ENCODE measurements around the gene DNAJC11.
"Not testable (repeated sequence)": the region's sequence is repeated elsewhere in the genome, so short reads cannot be mapped to it uniquely, and the experiment has no call there.

DNAJC11 gene

DNA sequence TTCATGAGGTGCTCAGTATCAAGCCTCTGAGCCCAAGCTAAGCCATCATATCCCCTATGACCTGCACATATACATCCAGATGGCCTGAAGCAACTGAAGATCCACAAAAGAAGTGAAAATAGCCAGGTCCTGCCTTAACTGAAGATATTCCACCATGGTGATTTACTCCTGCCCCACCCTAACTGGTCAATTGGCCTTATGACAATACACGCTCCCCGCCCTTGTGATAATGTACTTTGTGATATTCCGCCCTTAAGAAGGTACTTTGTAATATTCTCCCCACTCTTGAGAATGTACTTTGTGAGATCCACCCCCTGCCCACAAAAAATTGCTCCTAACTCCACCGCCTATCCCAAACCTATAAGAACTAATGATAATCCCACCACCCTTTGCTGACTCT is 1.7 kb downstream of the DNAJC11 start:
- Histone ChIP-seq H3K4me3 (ENCODE audit: low read depth in 1 of 2, low read length in 2 of 2) (peak overlapping the region; percentile 32 to 87), H3K4me1 (ENCODE audit: control insufficient read depth in 1 of 2, insufficient read depth in 2 of 2, low read length in 2 of 2) (peaks cover 9 to 16% of the 10 kb centered on the region in 2 donors)
- H3K27me3 ChIP-seq (ENCODE audit: control insufficient read depth in 1 of 2, insufficient read depth in 2 of 2, low read length in 2 of 2); H3K9ac ChIP-seq (ENCODE audit: low read depth in 1 of 2, low read length in 2 of 2); H3K9me3 ChIP-seq (ENCODE audit: control insufficient read depth in 1 of 2, low read length in 2 of 2); H3K36me3 ChIP-seq (ENCODE audit: control insufficient read depth in 1 of 2, insufficient read depth in 2 of 2, low read length in 2 of 2); H3K27ac ChIP-seq (ENCODE audit: low read depth, low read length): not testable (repeated sequence)

DNA sequence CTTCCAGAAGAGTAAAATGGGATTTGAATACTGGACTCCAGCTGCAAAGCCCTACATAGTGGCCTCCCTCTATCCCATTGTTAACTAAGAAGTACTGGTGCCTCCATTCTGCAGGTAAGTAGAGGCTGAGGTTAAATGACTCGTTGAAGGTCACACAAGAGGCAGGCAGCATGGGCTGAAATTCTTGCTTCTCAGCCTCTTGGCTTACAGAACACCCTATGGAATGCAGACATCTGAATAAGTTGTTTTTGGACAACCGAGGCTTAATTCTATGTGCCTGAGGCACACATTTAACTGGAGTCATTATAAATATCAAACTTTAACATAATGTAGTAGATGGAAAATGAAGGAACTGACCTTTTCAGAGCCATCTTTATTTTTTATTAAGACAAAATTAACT is 5.7 kb downstream of the DNAJC11 start:
- H3K27ac ChIP-seq (ENCODE audit: low read depth, low read length): no peak overlapping the region
- no peak overlapping the region for H3K4me3 ChIP-seq (ENCODE audit: low read depth in 1 of 2, low read length in 2 of 2)
- peaks cover 0 to 11% of the 10 kb centered on the region in 2 donors for H3K36me3 ChIP-seq (ENCODE audit: control insufficient read depth in 1 of 2, insufficient read depth in 2 of 2, low read length in 2 of 2)
- H3K27me3 ChIP-seq (ENCODE audit: control insufficient read depth in 1 of 2, insufficient read depth in 2 of 2, low read length in 2 of 2): no peaks in the 10 kb centered on the region
- no peaks in the 10 kb centered on the region for H3K9me3 ChIP-seq (ENCODE audit: control insufficient read depth in 1 of 2, low read length in 2 of 2)
- H3K4me1 ChIP-seq (ENCODE audit: control insufficient read depth in 1 of 2, insufficient read depth in 2 of 2, low read length in 2 of 2): peaks cover 7 to 13% of the 10 kb centered on the region in 2 donors
- no peak overlapping the region for H3K9ac ChIP-seq (ENCODE audit: low read depth in 1 of 2, low read length in 2 of 2)

DNA sequence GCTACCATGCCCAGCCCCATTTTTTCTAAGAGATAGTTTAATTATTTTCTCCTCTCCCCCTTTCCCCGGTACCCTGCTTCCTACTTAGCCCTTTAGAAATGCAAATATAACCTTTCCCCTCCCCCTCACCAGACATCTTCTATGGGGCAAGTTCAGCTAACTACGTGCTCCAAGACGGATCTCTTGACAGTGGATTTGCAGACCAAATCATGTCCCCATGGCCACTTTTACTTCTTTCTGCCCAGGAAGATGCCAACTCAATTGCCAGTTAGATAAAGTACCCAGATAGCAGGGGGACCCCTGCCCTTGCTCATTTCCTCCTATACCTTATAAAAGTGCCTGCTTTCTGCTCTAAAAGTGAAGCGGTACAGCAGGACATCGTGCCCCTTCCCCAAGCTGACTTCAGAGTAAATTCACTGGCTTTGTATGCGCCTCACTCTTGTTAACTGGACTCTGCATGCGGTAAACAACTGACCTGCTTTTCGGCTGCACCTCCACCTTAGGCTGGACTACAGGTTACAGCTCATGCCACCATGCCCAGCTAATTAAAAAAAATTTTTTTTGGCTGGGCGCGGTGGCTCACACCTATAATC is 7.4 kb downstream of the DNAJC11 start:
- no peak overlapping the region for H3K4me3 ChIP-seq (ENCODE audit: low read depth in 1 of 2, low read length in 2 of 2)
- no peaks in the 10 kb centered on the region for H3K4me1 ChIP-seq (ENCODE audit: control insufficient read depth in 1 of 2, insufficient read depth in 2 of 2, low read length in 2 of 2)
- peaks cover 0 to 11% of the 10 kb centered on the region in 2 donors for H3K36me3 ChIP-seq (ENCODE audit: control insufficient read depth in 1 of 2, insufficient read depth in 2 of 2, low read length in 2 of 2)
- no peak overlapping the region for H3K27ac ChIP-seq (ENCODE audit: low read depth, low read length)
- H3K27me3 ChIP-seq (ENCODE audit: control insufficient read depth in 1 of 2, insufficient read depth in 2 of 2, low read length in 2 of 2): no peaks in the 10 kb centered on the region
- no peaks in the 10 kb centered on the region for H3K9me3 ChIP-seq (ENCODE audit: control insufficient read depth in 1 of 2, low read length in 2 of 2)
- no peak overlapping the region for H3K9ac ChIP-seq (ENCODE audit: low read depth in 1 of 2, low read length in 2 of 2)

DNA sequence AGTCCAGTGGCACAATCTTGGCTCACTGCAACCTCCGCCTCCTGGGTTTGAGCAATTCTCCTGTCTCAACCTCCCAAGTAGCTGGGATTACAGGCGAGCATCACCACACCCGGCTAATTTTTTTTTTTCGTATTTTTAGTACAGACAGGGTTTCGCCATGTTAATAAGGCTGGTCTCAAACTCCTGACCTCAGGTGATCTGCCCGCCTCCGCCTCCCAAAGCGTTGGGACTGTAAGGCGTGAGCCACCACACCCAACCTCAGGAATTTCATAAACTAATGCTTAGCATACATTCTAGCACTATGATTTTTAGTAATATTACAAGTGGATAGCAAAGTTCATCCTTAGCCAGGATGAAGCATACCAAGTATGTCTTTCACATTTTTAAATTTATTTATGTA is 8.7 kb downstream of the DNAJC11 start:
- no peaks in the 10 kb centered on the region for H3K9me3 ChIP-seq (ENCODE audit: control insufficient read depth in 1 of 2, low read length in 2 of 2)
- no peaks in the 10 kb centered on the region for H3K4me1 ChIP-seq (ENCODE audit: control insufficient read depth in 1 of 2, insufficient read depth in 2 of 2, low read length in 2 of 2)
- H3K36me3 ChIP-seq (ENCODE audit: control insufficient read depth in 1 of 2, insufficient read depth in 2 of 2, low read length in 2 of 2): peaks cover 0 to 11% of the 10 kb centered on the region in 2 donors
- H3K27ac ChIP-seq (ENCODE audit: low read depth, low read length): no peak overlapping the region
- H3K27me3 ChIP-seq (ENCODE audit: control insufficient read depth in 1 of 2, insufficient read depth in 2 of 2, low read length in 2 of 2): no peaks in the 10 kb centered on the region
- no peak overlapping the region for H3K4me3 ChIP-seq (ENCODE audit: low read depth in 1 of 2, low read length in 2 of 2)
- no peak overlapping the region for H3K9ac ChIP-seq (ENCODE audit: low read depth in 1 of 2, low read length in 2 of 2)

DNA sequence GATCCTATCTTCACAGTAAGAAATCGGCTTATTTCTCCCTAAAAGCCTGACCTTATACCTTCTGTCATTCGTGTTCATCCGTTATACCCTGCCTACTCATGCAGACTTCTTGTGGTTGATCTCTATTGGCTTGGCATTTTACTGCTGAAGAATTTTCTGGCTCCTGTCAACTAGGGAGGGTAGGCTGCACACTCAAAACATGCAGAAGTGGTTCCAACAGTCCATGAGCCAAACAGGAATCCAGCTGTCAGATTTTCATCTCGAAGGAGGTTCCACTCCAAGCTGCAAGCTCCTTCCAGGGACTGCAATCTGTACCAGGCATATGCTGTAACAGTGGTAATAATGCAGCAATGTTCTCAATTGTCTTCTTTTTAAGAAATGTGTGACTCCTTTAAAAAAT is 10.1 kb downstream of the DNAJC11 start:
- no peak overlapping the region for H3K27ac ChIP-seq (ENCODE audit: low read depth, low read length)
- no peaks in the 10 kb centered on the region for H3K9me3 ChIP-seq (ENCODE audit: control insufficient read depth in 1 of 2, low read length in 2 of 2)
- H3K27me3 ChIP-seq (ENCODE audit: control insufficient read depth in 1 of 2, insufficient read depth in 2 of 2, low read length in 2 of 2): no peaks in the 10 kb centered on the region
- H3K9ac ChIP-seq (ENCODE audit: low read depth in 1 of 2, low read length in 2 of 2): no peak overlapping the region
- H3K36me3 ChIP-seq (ENCODE audit: control insufficient read depth in 1 of 2, insufficient read depth in 2 of 2, low read length in 2 of 2): peaks cover 0 to 13% of the 10 kb centered on the region in 2 donors
- H3K4me3 ChIP-seq (ENCODE audit: low read depth in 1 of 2, low read length in 2 of 2): no peak overlapping the region
- H3K4me1 ChIP-seq (ENCODE audit: control insufficient read depth in 1 of 2, insufficient read depth in 2 of 2, low read length in 2 of 2): no peaks in the 10 kb centered on the region

DNA sequence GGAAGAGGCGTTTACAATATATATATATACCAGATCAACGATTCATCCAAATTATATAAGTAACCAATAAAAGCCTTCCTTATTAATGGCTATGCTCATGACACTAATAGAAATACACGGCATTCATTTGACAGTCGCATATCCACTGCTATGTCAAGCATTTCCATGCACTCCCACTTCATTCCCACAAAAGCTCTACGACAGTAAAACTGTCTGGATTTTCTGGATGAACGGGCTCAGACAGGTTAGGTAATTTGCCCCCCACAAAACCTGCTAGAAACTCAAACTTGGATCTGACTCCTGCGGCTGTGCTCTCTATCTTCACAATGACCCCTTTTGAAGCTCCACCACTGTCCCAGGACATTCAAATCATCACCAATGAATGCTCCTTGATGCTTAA is 11.4 kb downstream of the DNAJC11 start:
- no peak overlapping the region for H3K4me3 ChIP-seq (ENCODE audit: low read depth in 1 of 2, low read length in 2 of 2)
- H3K27ac ChIP-seq (ENCODE audit: low read depth, low read length): no peak overlapping the region

DNA sequence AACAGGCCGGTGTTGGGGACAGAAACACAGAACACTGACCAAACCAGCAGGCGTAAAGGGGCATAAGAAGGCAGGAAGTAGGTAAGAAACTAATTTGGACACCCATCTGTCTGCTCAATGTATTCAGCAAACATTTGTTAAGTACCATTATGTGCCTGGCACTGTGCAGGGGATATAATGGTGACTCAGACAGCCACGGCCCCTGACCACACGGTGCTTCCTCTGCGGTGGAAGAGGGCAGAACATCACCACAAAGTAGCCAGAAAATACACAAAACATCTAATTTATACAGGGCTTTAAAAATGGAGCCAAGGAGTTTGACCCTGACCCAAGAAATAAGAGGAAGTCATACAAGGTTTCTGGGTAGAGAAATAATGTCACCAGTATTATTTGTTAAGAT is 12.9 kb downstream of the DNAJC11 start:
- Histone ChIP-seq H3K36me3 (ENCODE audit: control insufficient read depth in 1 of 2, insufficient read depth in 2 of 2, low read length in 2 of 2) (peaks cover 0 to 12% of the 10 kb centered on the region in 2 donors), H3K27ac (ENCODE audit: low read depth, low read length) (no peak overlapping the region), H3K9me3 (ENCODE audit: control insufficient read depth in 1 of 2, low read length in 2 of 2) (no peaks in the 10 kb centered on the region), H3K4me1 (ENCODE audit: control insufficient read depth in 1 of 2, insufficient read depth in 2 of 2, low read length in 2 of 2) (no peaks in the 10 kb centered on the region), H3K27me3 (ENCODE audit: control insufficient read depth in 1 of 2, insufficient read depth in 2 of 2, low read length in 2 of 2) (no peaks in the 10 kb centered on the region), H3K9ac (ENCODE audit: low read depth in 1 of 2, low read length in 2 of 2) (no peak overlapping the region), H3K4me3 (ENCODE audit: low read depth in 1 of 2, low read length in 2 of 2) (no peak overlapping the region)

More for the DNA sequence above, 11.4 kb downstream of the DNAJC11 start:
- Histone ChIP-seq H3K36me3 (ENCODE audit: control insufficient read depth in 1 of 2, insufficient read depth in 2 of 2, low read length in 2 of 2) (peaks cover 0 to 12% of the 10 kb centered on the region in 2 donors), H3K4me1 (ENCODE audit: control insufficient read depth in 1 of 2, insufficient read depth in 2 of 2, low read length in 2 of 2) (no peaks in the 10 kb centered on the region), H3K9me3 (ENCODE audit: control insufficient read depth in 1 of 2, low read length in 2 of 2) (no peaks in the 10 kb centered on the region), H3K27me3 (ENCODE audit: control insufficient read depth in 1 of 2, insufficient read depth in 2 of 2, low read length in 2 of 2) (no peaks in the 10 kb centered on the region), H3K9ac (ENCODE audit: low read depth in 1 of 2, low read length in 2 of 2) (no peak overlapping the region)

DNA sequence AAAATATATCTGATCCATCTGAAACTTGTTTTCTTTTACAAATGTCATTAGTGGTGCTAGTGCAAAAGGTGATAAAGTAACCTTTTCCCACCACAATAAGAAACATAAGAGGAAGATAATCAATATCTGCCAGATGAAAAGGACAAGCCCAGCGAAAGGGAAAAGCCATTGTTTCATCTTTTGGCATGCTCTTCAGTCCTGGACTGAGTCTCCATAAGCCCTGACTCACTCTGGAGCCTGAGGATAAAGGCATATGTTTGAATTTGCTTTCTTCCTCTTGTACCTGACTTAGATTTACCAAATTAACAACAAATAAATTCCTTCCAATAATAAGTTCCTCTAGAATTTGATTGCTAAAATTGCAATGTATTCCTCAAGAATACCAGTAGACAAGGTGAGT is 13.6 kb downstream of the DNAJC11 start:
- no peak overlapping the region for H3K27ac ChIP-seq (ENCODE audit: low read depth, low read length)
- no peaks in the 10 kb centered on the region for H3K9me3 ChIP-seq (ENCODE audit: control insufficient read depth in 1 of 2, low read length in 2 of 2)
- H3K36me3 ChIP-seq (ENCODE audit: control insufficient read depth in 1 of 2, insufficient read depth in 2 of 2, low read length in 2 of 2): peaks cover 0 to 16% of the 10 kb centered on the region in 2 donors
- H3K4me3 ChIP-seq (ENCODE audit: low read depth in 1 of 2, low read length in 2 of 2): no peak overlapping the region
- no peaks in the 10 kb centered on the region for H3K4me1 ChIP-seq (ENCODE audit: control insufficient read depth in 1 of 2, insufficient read depth in 2 of 2, low read length in 2 of 2)
- no peaks in the 10 kb centered on the region for H3K27me3 ChIP-seq (ENCODE audit: control insufficient read depth in 1 of 2, insufficient read depth in 2 of 2, low read length in 2 of 2)
- H3K9ac ChIP-seq (ENCODE audit: low read depth in 1 of 2, low read length in 2 of 2): no peak overlapping the region

DNA sequence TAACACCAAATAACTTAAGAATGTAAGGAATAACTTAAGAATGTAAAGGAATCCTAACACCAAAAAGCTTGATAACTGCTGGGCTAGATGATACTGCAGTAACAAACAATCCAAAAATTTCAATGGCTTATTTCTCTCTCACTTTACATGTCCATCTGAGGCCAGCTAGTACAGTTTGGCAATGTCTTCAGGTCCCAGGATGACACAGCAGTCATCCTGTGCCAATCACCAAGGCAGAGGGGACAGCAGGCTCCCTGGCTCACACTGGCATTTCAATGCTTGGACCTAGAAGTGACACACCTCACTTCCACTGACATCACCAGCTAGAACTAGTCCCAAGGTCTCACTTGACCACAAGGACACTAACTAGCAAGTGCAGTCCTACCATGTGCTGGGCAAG is 15.3 kb downstream of the DNAJC11 start:
- H3K9me3 ChIP-seq (ENCODE audit: control insufficient read depth in 1 of 2, low read length in 2 of 2): no peaks in the 10 kb centered on the region
- H3K4me3 ChIP-seq (ENCODE audit: low read depth in 1 of 2, low read length in 2 of 2): no peak overlapping the region
- H3K27ac ChIP-seq (ENCODE audit: low read depth, low read length): no peak overlapping the region
- no peaks in the 10 kb centered on the region for H3K4me1 ChIP-seq (ENCODE audit: control insufficient read depth in 1 of 2, insufficient read depth in 2 of 2, low read length in 2 of 2)
- no peaks in the 10 kb centered on the region for H3K27me3 ChIP-seq (ENCODE audit: control insufficient read depth in 1 of 2, insufficient read depth in 2 of 2, low read length in 2 of 2)
- H3K36me3 ChIP-seq (ENCODE audit: control insufficient read depth in 1 of 2, insufficient read depth in 2 of 2, low read length in 2 of 2): peaks cover 0 to 18% of the 10 kb centered on the region in 2 donors
- no peak overlapping the region for H3K9ac ChIP-seq (ENCODE audit: low read depth in 1 of 2, low read length in 2 of 2)

DNA sequence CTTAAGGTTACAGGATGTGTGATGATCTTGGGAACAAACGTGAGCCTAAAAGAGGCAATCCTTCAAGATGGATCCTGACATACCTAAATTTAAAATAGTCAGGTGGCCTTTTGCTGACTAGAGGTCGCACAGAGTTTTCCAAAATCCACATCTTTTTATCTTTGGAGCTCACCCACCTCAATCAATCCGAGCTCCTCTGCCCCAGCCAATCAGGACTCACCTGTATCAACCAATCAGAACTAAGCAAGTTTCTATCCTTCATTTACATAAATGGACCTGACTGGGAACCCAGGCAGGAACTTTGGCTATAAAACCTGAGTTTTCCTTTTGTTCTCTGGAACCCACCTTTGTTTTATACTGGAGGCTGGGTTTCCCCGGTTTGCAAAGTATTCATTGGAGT is 16.2 kb downstream of the DNAJC11 start:
- H3K27ac ChIP-seq (ENCODE audit: low read depth, low read length): no peak overlapping the region
- no peaks in the 10 kb centered on the region for H3K4me1 ChIP-seq (ENCODE audit: control insufficient read depth in 1 of 2, insufficient read depth in 2 of 2, low read length in 2 of 2)
- H3K36me3 ChIP-seq (ENCODE audit: control insufficient read depth in 1 of 2, insufficient read depth in 2 of 2, low read length in 2 of 2): peaks cover 0 to 19% of the 10 kb centered on the region in 2 donors

DNA sequence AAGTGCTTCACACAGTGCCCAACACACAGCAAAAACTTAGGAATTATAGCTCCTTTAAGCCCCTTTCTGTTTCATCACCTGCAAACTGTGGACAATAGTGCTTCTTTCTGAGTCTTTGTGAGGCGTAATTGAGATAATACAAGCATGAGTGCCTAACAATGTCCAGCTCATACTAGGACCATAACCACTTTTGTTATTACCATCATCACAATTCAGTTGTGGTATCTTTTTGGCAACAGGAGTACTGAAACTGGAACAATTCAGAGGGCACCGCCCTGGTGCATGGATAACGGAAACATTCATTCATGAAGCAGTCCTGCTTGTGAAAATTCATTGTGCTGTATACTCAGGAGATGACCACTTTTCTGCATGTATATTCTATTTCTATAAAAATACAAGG is 18.2 kb downstream of the DNAJC11 start:
- Histone ChIP-seq H3K27ac (ENCODE audit: low read depth, low read length) (no peak overlapping the region), H3K4me1 (ENCODE audit: control insufficient read depth in 1 of 2, insufficient read depth in 2 of 2, low read length in 2 of 2) (no peaks in the 10 kb centered on the region), H3K36me3 (ENCODE audit: control insufficient read depth in 1 of 2, insufficient read depth in 2 of 2, low read length in 2 of 2) (peaks cover 11 to 38% of the 10 kb centered on the region in 2 donors), H3K4me3 (ENCODE audit: low read depth in 1 of 2, low read length in 2 of 2) (no peak overlapping the region), H3K27me3 (ENCODE audit: control insufficient read depth in 1 of 2, insufficient read depth in 2 of 2, low read length in 2 of 2) (no peaks in the 10 kb centered on the region), H3K9me3 (ENCODE audit: control insufficient read depth in 1 of 2, low read length in 2 of 2) (no peaks in the 10 kb centered on the region), H3K9ac (ENCODE audit: low read depth in 1 of 2, low read length in 2 of 2) (no peak overlapping the region)

More for the DNA sequence above, 16.2 kb downstream of the DNAJC11 start:
- H3K9ac ChIP-seq (ENCODE audit: low read depth in 1 of 2, low read length in 2 of 2): no peak overlapping the region
- no peaks in the 10 kb centered on the region for H3K9me3 ChIP-seq (ENCODE audit: control insufficient read depth in 1 of 2, low read length in 2 of 2)
- H3K4me3 ChIP-seq (ENCODE audit: low read depth in 1 of 2, low read length in 2 of 2): no peak overlapping the region
- H3K27me3 ChIP-seq (ENCODE audit: control insufficient read depth in 1 of 2, insufficient read depth in 2 of 2, low read length in 2 of 2): no peaks in the 10 kb centered on the region
